Gastrocnemius medialis (tissue), 4 donors: ENCODE results near the gene NDUFB2.

Experiments
- CTCF ChIP-seq, 5 experiments: fragments of 450-650 bp in 3 of 5; fragments of 200-600 bp in 2 of 5; sonication (generic) in 2 of 5; IDR thresholded peaks in 4 of 5; conservative IDR thresholded peaks in 1 of 5; 1 replicate in 4 of 5; 2 replicates in 1 of 5; pipeline ENCODE4 v1.5.1; 2016 to 2019; ENCODE audit warnings: antibody characterized with exemption in 5 of 5, mild to moderate bottlenecking in 3 of 5, moderate library complexity in 3 of 5
- POLR2A ChIP-seq, 2 donors: fragments of 450-650 bp; IDR thresholded peaks; one replicate each; pipeline ENCODE4 v1.6.1; 2017; ENCODE audit warnings: antibody characterized with exemption in 2 of 2, mild to moderate bottlenecking in 2 of 2, moderate library complexity in 2 of 2

DNA sequence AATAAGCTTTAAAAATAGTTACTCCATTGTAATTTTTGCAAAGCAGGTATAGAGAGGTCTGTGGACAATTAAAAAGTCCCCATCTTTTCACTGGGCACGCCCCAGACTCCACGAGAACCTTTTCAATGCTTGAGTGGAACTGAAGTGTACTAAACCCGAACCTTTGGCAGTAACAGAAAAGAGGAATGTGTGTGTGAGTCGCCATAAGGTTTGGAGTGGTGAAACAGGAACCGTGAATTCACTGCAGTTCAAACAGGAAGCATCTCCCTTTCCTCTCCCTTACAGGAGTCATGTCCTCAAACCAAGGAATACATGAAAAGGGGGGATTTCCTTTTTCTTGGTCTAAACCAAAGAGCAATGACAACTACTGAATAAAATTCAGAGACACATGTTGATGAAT lies 23.2 kb downstream of the NDUFB2 start:
- TF ChIP-seq CTCF (IDR thresholded peaks at IDR 0.05 in 4 of 5, conservative IDR thresholded peaks at IDR 0.05 in 1 of 5) (no peak), POLR2A (IDR thresholded peaks at IDR 0.05) (no peak)
